Dermis blood vessel endothelial cell (primary cell): ENCODE results near the gene SULT1B1. TPM values are rescaled to one million over a fixed set of nuclear protein-coding genes. Genes with fewer than 3 reads are reported as not detected.

Experiments used
- DNase-seq: peaks from one replicate; pipeline ENCODE4 v3.0.0; 2010
- total RNA-seq: library from RNA; depleted of rRNA; stranded (reverse); fragments of >200 nt; gene quantifications from 2 replicates; pipeline ENCODE4 v1.2.3, GENCODE V29; 2014

Gene SULT1B1
- total RNA-seq, 1 donor from 2014 or later: 2.4 TPM

GRCh38 chr4:69684804-69685203 is 75.6 kb downstream of the SULT1B1 start:
- no peak for DNase-seq

Other genes with a start within 250 kb of the SULT1B1 start
- gene UGT2A2, start 121.0 kb downstream of the SULT1B1 start, total RNA-seq: not detected in 2 replicates
- gene UGT2A1, start 107.4 kb downstream of the SULT1B1 start, total RNA-seq: under 0.01 and 0.05 TPM in 2 replicates
- gene SULT1E1, start 99.5 kb upstream of the SULT1B1 start, total RNA-seq: 1.2 and 2.4 TPM in 2 replicates
- gene CSN1S1, start 170.4 kb upstream of the SULT1B1 start, total RNA-seq: 0.09 TPM in 1 of 2 replicates, not detected in the other
- gene CSN2, start 205.1 kb upstream of the SULT1B1 start, total RNA-seq: not detected in 2 replicates
- gene STATH, start 235.3 kb upstream of the SULT1B1 start, total RNA-seq: not detected in 2 replicates